ENCODE measurements around the gene CENPE. TPM values are rescaled to one million over a fixed set of nuclear protein-coding genes. Genes with fewer than 3 reads are reported as not detected.
"Not testable (repeated sequence)": the region's sequence is repeated elsewhere in the genome, so short reads cannot be mapped to it uniquely, and the experiment has no call there.

Gene CENPE
- 10 to 100 TPM; 27.1 to 27.7 TPM for total RNA-seq

- CTCF ChIA-PET = no interaction called here
- POLR2A ChIA-PET = no interaction called here
These were observed at the start of gene CENPE for GRCh38 chr4:103198111-103198765. Gene CENPE, minus strand, starts transcription at chr4:103198343. Its CDS starts 24 bp downstream, at chr4:103198319.

GRCh38 chr4:103244251-103244650, 46.1 kb upstream of the CENPE start:
- POLR2A ChIA-PET = no interaction called here
- CTCF ChIA-PET = no interaction called here

GRCh38 chr4:103230938-103231337, 32.8 kb upstream of the CENPE start:
- CTCF ChIA-PET, POLR2A ChIA-PET: not testable (repeated sequence)

- POLR2A ChIA-PET, CTCF ChIA-PET: not testable (repeated sequence)
These were observed 25.4 kb upstream of the CENPE start for GRCh38 chr4:103223556-103223955.

GRCh38 chr4:103207673-103208072, 9.5 kb upstream of the CENPE start:
- CTCF ChIA-PET = no interaction called here
- POLR2A ChIA-PET = no interaction called here

- ChIA-PET POLR2A (no interaction called here), CTCF (no interaction called here)
These were observed 6.0 kb upstream of the CENPE start for GRCh38 chr4:103204111-103204510.

- ChIA-PET CTCF (no interaction called here), POLR2A (no interaction called here)
These were observed 3.6 kb upstream of the CENPE start for GRCh38 chr4:103201724-103202123.

GRCh38 chr4:103201253-103201652, 3.1 kb upstream of the CENPE start:
- CTCF ChIA-PET = no interaction called here
- POLR2A ChIA-PET = no interaction called here

GRCh38 chr4:103199009-103199408, 866 bp upstream of the CENPE start:
- CTCF ChIA-PET = interaction anchor here (0.6 kb wide), 1 partner anchor 445 kb away, joined by 3 read pairs; no protein-coding TSS in a partner anchor

GRCh38 chr4:103197765-103198110, 405 bp downstream of the CENPE start:
- CTCF ChIA-PET = no interaction called here
- POLR2A ChIA-PET = no interaction called here

More at GRCh38 chr4:103199009-103199408, 866 bp upstream of the CENPE start:
- POLR2A ChIA-PET = interaction anchor here (0.6 kb wide), 1 partner anchor 23 kb away, joined by 3 read pairs; no protein-coding TSS in a partner anchor

- POLR2A ChIA-PET = no interaction called here
- CTCF ChIA-PET = no interaction called here
These were observed 4.7 kb downstream of the CENPE start for GRCh38 chr4:103193457-103193856.

- POLR2A ChIA-PET = no interaction called here
These were observed 27.1 kb downstream of the CENPE start for GRCh38 chr4:103171006-103171405.

GRCh38 chr4:103169750-103170149, 28.4 kb downstream of the CENPE start:
- CTCF ChIA-PET, POLR2A ChIA-PET: not testable (repeated sequence)

More at GRCh38 chr4:103171006-103171405, 27.1 kb downstream of the CENPE start:
- CTCF ChIA-PET = no interaction called here

- ChIA-PET POLR2A (no interaction called here), CTCF (no interaction called here)
These were observed 29.1 kb downstream of the CENPE start for GRCh38 chr4:103168993-103169392.

- ChIA-PET CTCF (no interaction called here), POLR2A (no interaction called here)
These were observed 36.0 kb downstream of the CENPE start for GRCh38 chr4:103162176-103162575.

- ChIA-PET CTCF (no interaction called here), POLR2A (no interaction called here)
These were observed 39.4 kb downstream of the CENPE start for GRCh38 chr4:103158760-103159159.

GRCh38 chr4:103156106-103156505, 42.0 kb downstream of the CENPE start:
- POLR2A ChIA-PET = no interaction called here
- CTCF ChIA-PET = no interaction called here

GRCh38 chr4:103152381-103152780, 45.8 kb downstream of the CENPE start:
- CTCF ChIA-PET = no interaction called here

GRCh38 chr4:103150677-103151076, 47.5 kb downstream of the CENPE start:
- CTCF ChIA-PET = no interaction called here
- POLR2A ChIA-PET = no interaction called here

More at GRCh38 chr4:103152381-103152780, 45.8 kb downstream of the CENPE start:
- POLR2A ChIA-PET = no interaction called here

GRCh38 chr4:103144926-103145325, 53.2 kb downstream of the CENPE start:
- ChIA-PET POLR2A (no interaction called here), CTCF (no interaction called here)

- CTCF ChIA-PET = no interaction called here
- POLR2A ChIA-PET = no interaction called here
These were observed 60.7 kb downstream of the CENPE start for GRCh38 chr4:103137446-103137827.

- CTCF ChIA-PET = no interaction called here
- POLR2A ChIA-PET = no interaction called here
These were observed 61.3 kb downstream of the CENPE start for GRCh38 chr4:103136671-103137445.

All from activated CD8-positive, alpha-beta memory T cell treated with anti-CD3 and anti-CD28 coated beads for 36 hours (primary cell).